ENCODE results near the gene DNER. TPM values are rescaled to one million over a fixed set of nuclear protein-coding genes. Genes with fewer than 3 reads are reported as not detected.
"Not testable (repeated sequence)": the region's sequence is repeated elsewhere in the genome, so short reads cannot be mapped to it uniquely, and the experiment has no call there.

Gene DNER
- total RNA-seq, 2 experiments from 2014 or later = not detected

GRCh38 chr2:229748950-229749349 lies 34.6 kb upstream of the DNER start:
- intact Hi-C loops (cut with micrococcal nuclease) = no loop called here
- H3K9me3 Mint-ChIP-seq = no peaks in the 10 kb centered on the region
- ChIA-PET CTCF (no interaction called here), POLR2A (no interaction called here)
- no peak overlapping the region for H3K27ac Mint-ChIP-seq
- no peaks in the 10 kb centered on the region for H3K36me3 Mint-ChIP-seq (ENCODE audit: low read depth)
- DNase-seq = no peak
- H3K4me1 Mint-ChIP-seq (ENCODE audit: low read depth) = peaks cover 3% of the 10 kb centered on the region
- no peak for ATAC-seq
- no peak for TF ChIP-seq CTCF (IDR thresholded peaks at IDR 0.05)
- H3K27me3 Mint-ChIP-seq = no peaks in the 10 kb centered on the region
- no peak overlapping the region for H3K4me3 Mint-ChIP-seq

DNA sequence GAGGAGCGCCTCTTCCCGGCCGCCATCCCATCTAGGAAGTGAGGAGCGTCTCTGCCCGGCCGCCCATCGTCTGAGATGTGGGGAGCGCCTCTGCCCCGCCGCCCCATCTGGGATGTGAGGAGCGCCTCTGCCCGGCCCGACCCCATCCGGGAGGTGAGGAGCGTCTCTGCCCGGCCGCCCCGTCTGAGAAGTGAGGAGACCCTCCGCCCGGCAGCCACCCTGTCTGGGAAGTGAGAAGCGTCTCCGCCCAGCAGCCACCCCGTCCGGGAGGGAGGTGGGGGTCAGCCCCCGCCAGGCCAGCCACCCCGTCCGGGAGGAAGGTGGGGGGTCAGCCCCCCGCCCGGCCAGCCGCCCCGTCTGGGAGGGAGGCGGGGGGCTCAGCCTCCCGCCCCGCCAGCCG lies 28.3 kb upstream of the DNER start:
- H3K4me3 Mint-ChIP-seq; POLR2A ChIA-PET; DNase-seq; H3K36me3 Mint-ChIP-seq (ENCODE audit: low read depth); CTCF ChIA-PET; H3K4me1 Mint-ChIP-seq (ENCODE audit: low read depth); ATAC-seq; H3K9me3 Mint-ChIP-seq; H3K27ac Mint-ChIP-seq; intact Hi-C loops (cut with micrococcal nuclease); H3K27me3 Mint-ChIP-seq: not testable (repeated sequence)

DNA sequence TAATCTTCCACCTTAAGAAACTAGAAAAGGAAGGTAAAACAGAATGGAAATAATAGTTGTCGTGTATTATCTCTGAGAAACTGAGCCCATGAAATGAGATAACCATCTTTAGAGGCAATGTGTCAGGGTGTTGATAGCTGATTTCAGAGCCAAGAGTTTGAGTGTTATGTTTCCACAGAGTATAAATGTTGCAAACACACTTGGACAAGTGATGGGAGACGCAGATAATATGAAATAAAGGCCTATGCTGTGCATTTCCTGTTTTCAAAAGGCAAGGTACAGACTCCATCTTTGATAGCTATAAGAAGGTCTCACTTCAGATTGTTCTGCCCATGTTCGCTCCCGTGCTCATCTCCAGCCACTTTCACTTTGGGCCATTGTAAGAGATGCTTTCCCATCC lies 25.9 kb upstream of the DNER start:
- no peak overlapping the region for H3K27ac Mint-ChIP-seq
- TF ChIP-seq CTCF (IDR thresholded peaks at IDR 0.05) = no peak
- H3K4me1 Mint-ChIP-seq (ENCODE audit: low read depth) = no peaks in the 10 kb centered on the region
- intact Hi-C loops (cut with micrococcal nuclease) = no loop called here
- H3K27me3 Mint-ChIP-seq = no peaks in the 10 kb centered on the region
- CTCF ChIA-PET = no interaction called here
- H3K4me3 Mint-ChIP-seq = no peak overlapping the region
- H3K9me3 Mint-ChIP-seq = peaks cover 14% of the 10 kb centered on the region
- POLR2A ChIA-PET = no interaction called here
- H3K36me3 Mint-ChIP-seq (ENCODE audit: low read depth) = no peaks in the 10 kb centered on the region
- DNase-seq (no peak), ATAC-seq (no peak)

GRCh38 chr2:229738024-229738625 lies 23.8 kb upstream of the DNER start:
- ATAC-seq = no peak
- ChIA-PET CTCF (no interaction called here), POLR2A (no interaction called here)
- no peaks in the 10 kb centered on the region for H3K27me3 Mint-ChIP-seq
- H3K27ac Mint-ChIP-seq = no peak overlapping the region
- no peak overlapping the region for H3K4me3 Mint-ChIP-seq
- H3K4me1 Mint-ChIP-seq (ENCODE audit: low read depth) = no peaks in the 10 kb centered on the region
- peaks cover 14% of the 10 kb centered on the region for H3K9me3 Mint-ChIP-seq
- H3K36me3 Mint-ChIP-seq (ENCODE audit: low read depth) = no peaks in the 10 kb centered on the region
- no peak for DNase-seq
- intact Hi-C loops (cut with micrococcal nuclease) = no loop called here
- TF ChIP-seq CTCF (IDR thresholded peaks at IDR 0.05) = no peak

DNA sequence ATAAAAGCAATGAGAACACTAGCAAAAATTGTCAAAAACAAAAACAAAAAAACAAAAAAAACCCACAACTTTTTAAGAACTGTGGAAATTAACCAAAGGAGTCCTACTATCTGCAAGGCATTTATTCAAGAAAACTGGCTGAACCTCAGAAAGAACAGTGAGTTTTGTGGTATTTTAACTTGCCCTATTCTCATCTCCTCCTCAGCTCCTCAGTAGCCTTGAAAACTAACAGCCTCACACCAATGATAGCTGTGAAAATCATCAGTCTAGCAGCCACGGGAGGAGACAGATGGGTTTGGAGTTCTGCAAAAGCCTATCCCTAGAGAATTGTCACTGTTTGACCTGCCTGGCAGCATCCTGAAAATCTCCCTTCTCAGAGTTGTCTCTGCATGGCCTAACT lies 20.1 kb upstream of the DNER start:
- Mint-ChIP-seq H3K9me3 (peaks cover 14% of the 10 kb centered on the region), H3K4me3 (no peak overlapping the region), H3K27ac (no peak overlapping the region), H3K36me3 (ENCODE audit: low read depth) (no peaks in the 10 kb centered on the region), H3K4me1 (ENCODE audit: low read depth) (no peaks in the 10 kb centered on the region), H3K27me3 (no peaks in the 10 kb centered on the region)
- no peak for TF ChIP-seq CTCF (IDR thresholded peaks at IDR 0.05)
- intact Hi-C loops (cut with micrococcal nuclease) = no loop called here
- no peak for ATAC-seq
- DNase-seq = no peak
- ChIA-PET POLR2A (no interaction called here), CTCF (no interaction called here)

Data from activated CD8-positive, alpha-beta T cell treated with anti-CD3 and anti-CD28 coated beads for 36 hours (primary cell).